Left lung (tissue), 10 donors: ENCODE measurements around the gene CABLES1. TPM values are rescaled to one million over a fixed set of nuclear protein-coding genes. Genes with fewer than 3 reads are reported as not detected.

Experiments used
- ATAC-seq: fragments of 200-7000 bp; cut with Tn5 transposase; one replicate; pipeline ENCODE4 v1.9.1; 2020; ENCODE audit warnings: moderate library complexity
- DNase-seq, 4 donors: peaks; one replicate each; pipeline ENCODE4 v3.0.0-alpha.2; 2013 to 2020
- H3K27ac ChIP-seq, 2 donors: fragments of 200-600 bp; sonication (generic) in 1 of 2; one replicate each; pipeline versions ENCODE4 v1.5.0 to v1.8.0; 2020 to 2021
- H3K27me3 ChIP-seq, 2 donors: fragments of 200-600 bp; sonication (generic) in 1 of 2; one replicate each; pipeline versions ENCODE4 v1.5.0 to v1.8.0; 2020 to 2021
- H3K36me3 ChIP-seq, 2 donors: fragments of 200-600 bp; sonication (generic) in 1 of 2; one replicate each; pipeline versions ENCODE4 v1.5.0 to v1.8.0; 2020 to 2021
- H3K4me1 ChIP-seq, 2 donors: fragments of 200-600 bp; one replicate each; pipeline ENCODE4 v1.8.0; 2021
- H3K4me3 ChIP-seq, 2 donors: fragments of 200-600 bp; sonication (generic) in 1 of 2; one replicate each; pipeline versions ENCODE4 v1.5.0 to v1.8.0; 2020 to 2021; ENCODE audit warnings: mild to moderate bottlenecking in 1 of 2
- H3K9me3 ChIP-seq, 2 donors: fragments of 200-600 bp; sonication (generic) in 1 of 2; one replicate each; pipeline versions ENCODE4 v1.5.0 to v1.8.0; 2020 to 2021
- intact Hi-C, 2 donors: fragments of 100-400 bp; cut with DNase I; formaldehyde crosslinking; loops; one replicate each; pipeline versions ENCODE4 v1.11.2 to v1.14.2; 2022
- polyA plus RNA-seq, 6 donors: library from polyadenylated mRNA; unstranded; fragments of 120-200 nt; gene quantifications; one replicate each; pipeline ENCODE4 v1.2.1, GENCODE V29; 2013; ENCODE audit not compliant: insufficient read length in 6 of 6
- total RNA-seq, 2 donors: library from RNA; stranded (reverse); fragmentation: NEBNext Ultra II Directional; extraction: Animal tissue kit (Norgen Biotek cat#: 25700); gene quantifications; one replicate each; pipeline ENCODE4 v1.2.1, GENCODE V29; 2021
- TF ChIP-seq, protein P1 (sequence below), 2 donors: fragments of 200-600 bp; sonication (generic) in 1 of 2; IDR thresholded peaks; one replicate each; pipeline versions ENCODE4 v1.5.0 to v1.8.0; 2021; ENCODE audit warnings: antibody characterized with exemption in 2 of 2
- donor health status: DM: no; HTN: yes; CAD: no.
- donor health status: DM: no; HTN: no; CAD: no.

The CABLES1 gene
- total and polyA plus RNA-seq, 8 donors, result 21.9 to 84.5 (median 71.6) TPM

DNA sequence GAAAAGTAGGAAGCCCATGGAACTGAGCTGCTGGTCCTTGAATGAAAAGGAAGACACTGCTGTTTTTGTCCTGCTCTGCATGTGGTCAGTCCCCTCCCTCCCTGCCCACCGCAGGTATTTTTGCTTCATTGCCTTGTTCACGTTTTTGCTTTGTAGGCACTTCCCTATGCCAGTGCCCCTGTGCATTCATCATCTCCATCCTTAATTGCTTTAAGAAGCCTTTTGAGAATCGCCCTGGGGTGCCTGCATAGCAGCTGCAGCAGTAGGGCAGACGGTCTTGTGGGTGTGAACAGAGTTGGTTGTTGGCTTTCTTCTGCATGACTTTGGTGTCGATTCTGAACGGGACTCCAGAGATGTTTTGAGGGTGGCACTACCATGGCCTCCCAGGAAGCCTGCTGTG, 97.0 kb downstream of the CABLES1 start:
- Histone ChIP-seq H3K4me3 (no peak overlapping the region), H3K9me3 (no peaks in the 10 kb centered on the region), H3K4me1 (peaks cover 16 to 46% of the 10 kb centered on the region in 2 donors), H3K27ac (peak overlapping the region in 1 of 2 donors; percentile 76), H3K27me3 (no peaks in the 10 kb centered on the region), H3K36me3 (no peaks in the 10 kb centered on the region)
- ATAC-seq, result no peak
- intact Hi-C loops, result loop anchor here in 1 of 2 donors (5.0 kb wide), 1 partner anchor 95 kb away; the partner anchor contains the start of gene CABLES1
- TF ChIP-seq, protein P1, sequence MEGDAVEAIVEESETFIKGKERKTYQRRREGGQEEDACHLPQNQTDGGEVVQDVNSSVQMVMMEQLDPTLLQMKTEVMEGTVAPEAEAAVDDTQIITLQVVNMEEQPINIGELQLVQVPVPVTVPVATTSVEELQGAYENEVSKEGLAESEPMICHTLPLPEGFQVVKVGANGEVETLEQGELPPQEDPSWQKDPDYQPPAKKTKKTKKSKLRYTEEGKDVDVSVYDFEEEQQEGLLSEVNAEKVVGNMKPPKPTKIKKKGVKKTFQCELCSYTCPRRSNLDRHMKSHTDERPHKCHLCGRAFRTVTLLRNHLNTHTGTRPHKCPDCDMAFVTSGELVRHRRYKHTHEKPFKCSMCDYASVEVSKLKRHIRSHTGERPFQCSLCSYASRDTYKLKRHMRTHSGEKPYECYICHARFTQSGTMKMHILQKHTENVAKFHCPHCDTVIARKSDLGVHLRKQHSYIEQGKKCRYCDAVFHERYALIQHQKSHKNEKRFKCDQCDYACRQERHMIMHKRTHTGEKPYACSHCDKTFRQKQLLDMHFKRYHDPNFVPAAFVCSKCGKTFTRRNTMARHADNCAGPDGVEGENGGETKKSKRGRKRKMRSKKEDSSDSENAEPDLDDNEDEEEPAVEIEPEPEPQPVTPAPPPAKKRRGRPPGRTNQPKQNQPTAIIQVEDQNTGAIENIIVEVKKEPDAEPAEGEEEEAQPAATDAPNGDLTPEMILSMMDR (IDR thresholded peaks at IDR 0.05), result no peak
- no peak for DNase-seq

DNA sequence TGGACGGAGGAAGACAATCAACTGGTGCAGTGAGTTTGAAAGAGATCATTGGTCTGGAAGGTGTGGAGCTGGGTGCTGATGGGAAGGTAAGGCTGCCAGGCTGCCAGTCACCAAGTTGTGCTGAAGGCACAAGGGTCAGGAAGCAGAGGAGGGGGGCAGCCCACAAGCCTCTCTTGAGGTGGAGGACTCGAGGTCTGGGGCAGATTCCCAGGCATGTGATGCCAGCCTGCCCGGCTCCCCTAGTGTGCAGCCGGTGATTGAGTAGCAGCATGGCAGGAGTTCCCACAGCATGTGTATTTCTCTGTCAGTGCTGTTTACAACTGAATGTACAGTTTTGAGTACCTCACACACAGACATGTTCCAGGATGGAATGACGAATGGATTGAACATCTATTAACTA, 99.3 kb downstream of the CABLES1 start:
- Histone ChIP-seq H3K27ac (no peak overlapping the region), H3K9me3 (no peaks in the 10 kb centered on the region), H3K36me3 (no peaks in the 10 kb centered on the region), H3K27me3 (no peaks in the 10 kb centered on the region), H3K4me1 (peaks cover 8 to 46% of the 10 kb centered on the region in 2 donors), H3K4me3 (no peak overlapping the region)
- DNase-seq (no peak), ATAC-seq (no peak)
- intact Hi-C loops, result loop anchor here in 1 of 2 donors (5.0 kb wide), 1 partner anchor 97 kb away; the partner anchor contains the start of gene CABLES1
- TF ChIP-seq, protein P1 (IDR thresholded peaks at IDR 0.05), result no peak

- Histone ChIP-seq H3K27me3 (no peaks in the 10 kb centered on the region), H3K4me3 (no peak overlapping the region), H3K4me1 (peaks cover 8 to 45% of the 10 kb centered on the region in 2 donors), H3K9me3 (no peaks in the 10 kb centered on the region), H3K36me3 (no peaks in the 10 kb centered on the region), H3K27ac (no peak overlapping the region)
- DNase-seq (no peak), ATAC-seq (peak; percentile 12)
- TF ChIP-seq, protein P1 (IDR thresholded peaks at IDR 0.05), result no peak
- intact Hi-C loops, result no loop called here
These were observed 100.1 kb downstream of the CABLES1 start for GRCh38 chr18:23235336-23235735.

DNA sequence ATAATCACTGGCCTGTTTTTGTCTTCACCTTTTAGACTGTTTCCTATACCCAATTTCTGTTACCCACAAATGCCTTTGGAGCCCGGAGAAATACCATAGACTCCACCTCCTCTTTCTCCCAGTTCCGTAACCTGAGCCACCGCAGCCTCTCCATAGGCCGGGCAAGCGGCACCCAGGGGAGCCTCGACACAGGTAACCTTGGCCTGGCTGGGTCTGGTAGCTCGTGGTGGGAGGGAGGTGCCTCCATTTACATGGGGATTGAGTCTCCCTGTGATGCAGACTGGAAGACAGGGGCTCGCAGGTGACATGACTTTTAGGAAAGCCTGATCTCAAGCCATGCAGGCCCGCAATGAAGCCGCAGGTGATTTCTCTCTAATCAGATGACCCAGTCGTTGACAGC, 100.6 kb downstream of the CABLES1 start:
- intact Hi-C loops, result no loop called here
- TF ChIP-seq, protein P1 (IDR thresholded peaks at IDR 0.05), result no peak
- no peak overlapping the region for H3K4me3 ChIP-seq
- DNase-seq (no peak), ATAC-seq (peak; percentile 9)
- no peaks in the 10 kb centered on the region for H3K36me3 ChIP-seq
- H3K27me3 ChIP-seq, result no peaks in the 10 kb centered on the region
- no peaks in the 10 kb centered on the region for H3K9me3 ChIP-seq
- peaks cover 8 to 39% of the 10 kb centered on the region in 2 donors for H3K4me1 ChIP-seq
- no peak overlapping the region for H3K27ac ChIP-seq

- no peaks in the 10 kb centered on the region for H3K36me3 ChIP-seq
- no peaks in the 10 kb centered on the region for H3K27me3 ChIP-seq
- H3K4me1 ChIP-seq, result peaks cover 8 to 28% of the 10 kb centered on the region in 2 donors
- no peak overlapping the region for H3K4me3 ChIP-seq
- ATAC-seq, result no peak
- DNase-seq, result no peak
- peak overlapping the region; percentile 79 to 83 for H3K27ac ChIP-seq
- intact Hi-C loops, result no loop called here
- H3K9me3 ChIP-seq, result no peaks in the 10 kb centered on the region
- TF ChIP-seq, protein P1 (IDR thresholded peaks at IDR 0.05), result no peak
These were observed 101.7 kb downstream of the CABLES1 start for GRCh38 chr18:23236876-23237468.
